DMS114 treated with DMSO at 0.1 percent for 48 hours (cell line): ENCODE data around the gene KCNIP4.

Experiments
- DNase-seq: peaks from one replicate; lab custom pipeline; 2025; ENCODE audit not compliant: unreplicated experiment; lab: John Stamatoyannopoulos, UW

KCNIP4 gene

DNA sequence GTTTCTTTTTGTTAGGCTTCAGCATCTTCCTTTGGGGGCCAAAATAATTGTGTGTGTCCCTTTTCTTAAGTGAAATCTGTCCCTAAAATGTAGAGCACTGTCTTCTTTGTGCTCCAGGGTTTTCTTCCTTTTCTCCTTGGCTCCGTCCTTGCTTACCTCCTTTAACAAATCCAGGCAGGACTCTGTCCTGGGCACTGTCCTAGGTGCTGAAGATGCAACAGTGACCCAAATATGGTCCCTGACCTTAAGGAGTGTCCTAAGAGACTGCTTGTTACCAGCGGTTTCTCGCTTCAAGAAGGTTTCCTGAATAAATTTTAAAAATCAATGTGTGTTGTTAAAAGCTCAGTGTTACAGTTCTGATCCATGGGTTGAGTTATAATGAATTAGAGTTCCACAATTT lies 471.8 kb downstream of the KCNIP4 start:
- DNase-seq = no peak

DNA sequence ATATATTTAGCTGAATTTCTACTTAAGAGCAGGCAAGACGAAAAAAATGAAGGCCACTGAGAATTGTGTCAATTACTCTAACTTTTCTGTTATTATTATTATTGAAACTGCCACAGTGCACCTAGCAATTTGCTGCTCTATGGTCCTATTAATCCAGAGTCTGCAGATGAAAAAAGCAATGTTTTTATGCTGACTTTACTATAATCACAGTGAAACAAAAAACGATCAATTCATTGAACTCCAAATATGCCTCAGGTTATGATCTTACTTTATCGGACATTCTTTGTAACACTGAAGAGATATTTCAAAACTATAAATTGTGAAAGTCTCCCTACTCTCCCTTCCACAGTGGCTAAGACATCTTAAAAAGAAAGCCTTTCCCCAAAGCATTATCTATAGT lies 474.4 kb downstream of the KCNIP4 start:
- no peak for DNase-seq

DNA sequence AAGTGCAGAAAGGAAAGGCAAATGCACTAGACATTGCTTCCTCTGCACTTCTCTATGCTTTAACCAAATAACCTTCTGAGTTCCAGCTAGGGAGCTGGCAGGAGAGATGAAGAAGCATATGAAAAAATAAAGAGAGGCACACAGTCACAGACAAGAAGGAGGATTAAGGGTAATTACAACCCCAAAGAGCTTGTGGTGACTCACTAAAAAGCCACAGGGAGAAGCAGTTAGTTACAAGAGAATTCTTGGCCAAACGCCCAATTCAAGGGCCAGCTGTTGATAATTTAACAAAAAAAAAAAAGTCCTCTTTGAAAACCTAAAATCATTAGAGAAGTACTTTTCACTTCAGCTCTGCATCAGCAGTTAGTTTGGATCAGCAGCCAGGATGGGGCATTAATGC lies 478.0 kb downstream of the KCNIP4 start:
- DNase-seq = no peak

DNA sequence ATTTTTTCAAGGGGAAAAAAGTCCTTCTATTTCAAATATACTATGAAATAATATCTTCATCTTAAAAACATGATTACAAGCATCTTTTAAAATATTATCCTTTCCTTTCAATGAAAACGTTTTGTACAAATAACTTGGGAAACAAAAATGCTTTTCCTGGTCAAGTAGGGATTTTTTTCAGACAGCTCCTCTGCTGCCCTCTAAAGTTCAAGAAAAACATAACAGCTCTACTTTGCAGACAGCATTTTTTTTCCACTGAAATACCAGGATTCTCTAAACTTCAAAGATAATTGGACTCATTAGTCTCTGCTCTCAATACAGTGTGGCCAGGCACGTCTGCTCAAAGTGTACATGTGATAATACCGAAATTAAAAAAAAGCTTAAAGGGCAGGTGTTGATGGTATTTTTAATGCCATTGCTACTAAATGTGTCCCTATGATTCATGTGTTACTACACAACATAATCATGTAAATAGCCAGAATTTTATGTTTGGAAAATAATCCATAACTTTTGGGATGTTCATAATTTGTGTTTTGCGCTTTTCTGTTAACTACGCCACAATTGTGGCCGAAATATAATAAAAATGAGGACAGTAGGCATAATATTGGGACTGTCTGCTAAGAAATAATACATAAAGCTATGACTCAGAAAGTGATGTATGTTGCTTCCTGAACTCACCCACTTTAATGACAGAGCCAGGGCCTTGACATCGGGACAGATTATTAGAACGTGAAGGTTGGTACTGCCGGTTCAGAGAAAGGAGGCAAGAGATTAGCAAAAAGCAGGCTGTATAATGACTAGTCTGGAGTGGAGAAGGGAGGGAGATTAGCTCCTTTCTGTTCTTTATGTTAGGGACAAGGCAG lies 478.9 kb downstream of the KCNIP4 start:
- peak; percentile 22 for DNase-seq

DNA sequence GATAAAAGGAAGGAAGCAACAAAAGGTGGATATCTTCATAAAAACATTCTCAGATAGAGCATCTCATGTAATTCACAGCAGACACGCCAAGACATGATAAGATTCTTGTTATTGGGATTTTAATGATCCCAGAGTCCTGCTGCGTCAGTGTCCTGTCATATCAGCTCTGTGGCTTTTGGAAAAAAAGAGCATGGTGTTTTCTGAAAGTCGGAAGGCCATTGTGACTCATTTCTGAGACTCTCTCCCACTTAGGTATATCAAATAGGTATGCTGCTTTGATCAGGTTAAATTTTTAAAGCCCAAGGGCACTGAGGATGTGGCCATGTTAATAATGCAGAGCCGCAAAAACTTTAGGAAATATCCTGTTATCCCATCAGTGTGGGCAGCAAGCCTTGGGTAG lies 481.0 kb downstream of the KCNIP4 start:
- DNase-seq = no peak

DNA sequence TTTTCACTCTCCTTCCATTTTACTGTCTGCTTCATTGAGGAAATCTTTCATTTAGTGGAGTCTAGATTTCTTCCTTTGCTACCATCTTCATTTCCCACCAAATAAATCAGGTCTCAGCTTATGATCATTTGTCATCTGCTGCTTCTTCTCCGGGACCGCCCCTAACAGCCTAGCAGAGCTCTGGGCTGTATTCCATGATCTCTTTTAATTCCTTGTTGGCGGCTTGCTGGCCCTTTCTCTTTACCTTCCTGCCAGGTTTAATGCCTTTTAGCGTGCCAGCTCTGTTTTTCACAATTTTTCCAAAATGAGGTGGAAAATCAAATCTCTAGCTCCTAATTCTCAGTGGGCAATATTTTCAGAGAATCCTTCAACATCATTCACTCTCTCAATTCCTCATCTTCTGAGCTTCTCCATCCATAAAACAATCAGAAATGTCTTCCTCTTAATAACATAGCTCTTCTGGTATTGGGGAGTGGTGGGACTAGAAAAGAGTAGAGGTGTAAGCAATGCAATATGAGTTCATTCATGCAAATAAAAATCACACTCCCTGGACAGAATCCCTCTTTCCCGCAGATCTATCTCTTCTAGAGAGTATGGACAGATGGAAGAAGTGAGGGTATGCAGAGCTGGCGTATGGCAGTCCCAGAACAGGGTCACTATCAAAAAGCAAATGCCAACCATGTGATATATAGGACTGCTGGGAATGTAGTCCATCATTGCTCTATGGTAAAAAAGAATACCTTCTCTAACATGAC lies 491.3 kb downstream of the KCNIP4 start:
- DNase-seq = no peak

DNA sequence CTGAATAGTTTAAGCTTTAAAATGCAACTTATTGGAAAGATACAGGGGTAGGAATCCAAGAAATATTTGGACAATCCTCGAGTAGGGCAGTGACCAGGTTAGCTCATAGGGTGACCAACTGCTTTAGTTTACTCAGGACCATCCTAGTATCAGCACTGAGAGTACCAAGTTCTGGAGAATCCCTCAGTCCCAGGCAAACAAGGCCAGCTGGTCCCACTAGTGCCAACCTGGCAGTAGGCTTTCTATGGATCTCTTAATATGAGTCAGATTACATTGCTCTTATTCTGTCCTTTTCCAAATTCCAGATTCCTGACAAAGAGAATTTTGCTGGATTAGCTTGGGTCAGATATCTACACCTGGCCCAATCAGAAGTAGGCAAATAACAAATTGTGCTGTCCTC lies 493.7 kb downstream of the KCNIP4 start:
- DNase-seq = no peak

DNA sequence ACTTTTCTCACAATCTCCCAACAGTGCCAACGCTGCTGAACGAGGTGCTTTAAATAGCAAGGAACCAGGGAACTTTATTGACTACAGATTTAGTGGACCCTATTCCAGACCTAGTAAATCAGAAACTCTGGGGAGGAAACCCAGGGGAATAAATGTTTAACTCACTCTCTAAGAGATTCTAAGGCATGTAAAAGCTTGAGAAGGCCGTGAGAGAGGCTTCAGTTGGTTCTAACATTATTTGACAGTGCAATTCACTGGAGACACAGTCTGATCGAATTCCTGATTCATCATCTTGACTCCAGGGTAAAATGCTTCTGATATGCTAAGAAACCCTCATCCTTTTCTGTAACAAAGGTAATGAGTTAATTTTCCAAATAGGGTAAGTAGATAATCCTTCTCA lies 494.4 kb downstream of the KCNIP4 start:
- DNase-seq = no peak

DNA sequence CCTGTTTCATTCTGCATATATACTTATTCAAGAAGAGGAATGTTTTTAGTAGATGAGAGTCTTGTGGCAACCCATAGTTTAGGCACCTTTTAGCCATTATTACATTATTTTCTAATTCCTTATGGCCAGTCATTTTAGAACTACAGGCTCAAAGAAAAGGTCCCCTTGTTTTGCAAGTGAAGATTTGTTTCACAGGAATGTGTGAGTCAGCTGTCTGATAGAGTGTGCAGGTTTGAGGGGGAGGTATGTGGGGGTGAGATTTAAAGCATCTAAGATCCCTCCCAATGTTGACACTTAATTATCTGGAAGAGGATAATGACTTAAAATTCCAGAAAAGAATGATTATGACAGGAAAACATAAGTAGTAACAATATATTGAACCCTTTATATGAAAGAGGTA lies 495.6 kb downstream of the KCNIP4 start:
- no peak for DNase-seq

DNA sequence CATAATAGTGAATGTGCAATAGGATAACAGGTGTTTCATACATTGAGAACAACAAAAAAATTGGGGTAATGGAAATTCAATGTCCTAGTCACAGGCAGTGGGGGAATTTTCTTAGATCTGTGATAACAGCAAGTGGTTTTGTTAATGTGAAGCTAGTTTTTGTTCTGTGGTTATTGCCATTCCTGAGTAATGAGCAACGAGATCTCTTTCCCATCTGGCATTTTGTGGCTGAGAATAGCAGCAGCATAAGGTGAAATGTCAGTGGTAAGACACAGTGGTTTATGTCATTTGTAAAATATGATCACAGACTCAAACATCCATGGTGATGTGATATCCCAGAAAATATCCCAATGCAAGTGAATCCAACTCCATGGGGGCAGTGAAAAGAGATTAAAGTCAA lies 497.5 kb downstream of the KCNIP4 start:
- no peak for DNase-seq

DNA sequence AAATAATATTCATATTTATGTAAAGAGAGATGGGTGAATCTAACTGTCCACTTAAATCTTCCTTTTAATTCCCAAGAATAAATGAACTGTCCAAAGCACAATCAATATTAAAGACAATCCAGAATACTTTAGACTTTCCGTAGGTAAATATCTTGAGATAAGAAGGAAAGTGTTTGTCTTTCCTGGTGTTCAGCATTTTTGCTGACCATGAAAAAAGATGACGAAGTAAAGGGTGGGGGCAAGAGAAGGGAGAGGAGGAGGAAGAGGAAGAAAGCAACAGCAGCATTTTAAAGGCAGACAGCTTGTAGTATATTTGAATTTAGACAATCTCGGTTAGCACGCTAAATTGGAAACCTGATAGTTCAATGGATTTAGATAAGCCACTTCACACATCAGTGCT lies 498.2 kb downstream of the KCNIP4 start:
- no peak for DNase-seq

DNA sequence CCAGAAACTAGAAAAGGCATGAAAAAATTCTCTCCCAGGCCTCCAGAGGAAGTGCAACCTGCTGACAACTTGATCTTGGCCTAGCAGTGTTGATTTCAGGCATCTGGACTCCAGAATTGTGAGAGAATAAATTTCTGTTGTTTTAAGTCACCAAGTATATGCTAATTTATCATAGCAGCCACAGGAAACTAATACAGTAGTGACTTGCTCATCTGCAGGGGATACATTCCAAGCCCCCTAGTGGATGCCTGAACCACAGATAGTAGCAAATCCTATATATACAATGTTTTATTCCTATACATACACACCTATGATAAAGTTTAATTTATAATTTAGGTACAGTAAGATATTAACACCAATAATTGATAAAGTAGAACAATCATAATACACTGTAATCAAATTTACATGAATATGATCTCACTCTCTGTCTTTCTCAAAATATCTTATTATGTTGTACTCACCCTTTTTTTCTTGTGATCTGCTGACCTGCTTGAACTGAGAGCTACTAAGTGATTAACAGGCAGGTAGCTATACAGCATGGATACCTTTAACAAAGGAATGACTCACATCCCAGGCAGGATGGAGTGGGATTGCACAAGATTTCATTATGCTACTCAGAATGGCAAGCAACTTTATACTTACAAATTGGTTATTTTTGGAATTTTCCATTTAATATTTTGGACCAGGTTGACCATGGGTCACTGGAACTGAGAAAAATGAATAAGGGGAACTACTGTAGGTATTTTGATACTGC lies 501.1 kb downstream of the KCNIP4 start:
- no peak for DNase-seq

DNA sequence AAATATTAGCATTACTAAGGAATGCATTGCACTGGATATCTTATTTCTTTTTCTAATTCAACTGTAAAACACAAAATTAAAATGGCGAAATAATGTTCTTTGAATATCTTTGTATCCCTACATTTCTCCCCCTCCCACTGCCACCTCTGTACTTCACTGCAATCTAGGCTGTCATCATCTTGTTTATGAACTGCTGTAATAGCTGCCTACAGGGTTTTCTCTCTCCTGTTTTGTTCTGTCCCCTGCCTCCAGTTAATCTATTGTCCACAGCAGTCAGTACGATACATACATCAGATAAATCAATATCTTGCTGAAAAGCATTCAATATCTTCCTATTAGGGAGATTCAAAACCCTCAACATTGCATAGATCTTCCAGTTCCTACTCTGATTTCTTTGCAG lies 528.4 kb downstream of the KCNIP4 start:
- DNase-seq = no peak

DNA sequence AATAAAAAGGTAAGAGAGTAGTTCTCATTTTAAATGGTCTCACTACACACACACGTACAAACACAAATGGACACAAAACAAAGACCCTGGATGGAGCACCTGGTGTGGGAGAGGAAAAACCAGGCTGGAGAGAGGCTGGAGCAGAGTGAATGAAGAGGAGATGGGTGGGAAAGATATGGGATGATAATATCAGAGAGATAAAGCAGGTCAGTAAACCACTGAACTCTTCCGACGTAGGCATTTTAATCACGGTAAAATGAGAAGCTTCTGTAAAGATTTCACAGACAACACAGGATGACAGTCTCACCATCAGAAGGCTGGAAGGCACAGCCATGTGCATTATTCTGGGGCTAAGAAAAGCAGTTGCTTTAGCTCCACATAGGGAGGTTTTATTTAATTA lies 532.8 kb downstream of the KCNIP4 start:
- DNase-seq = no peak

DNA sequence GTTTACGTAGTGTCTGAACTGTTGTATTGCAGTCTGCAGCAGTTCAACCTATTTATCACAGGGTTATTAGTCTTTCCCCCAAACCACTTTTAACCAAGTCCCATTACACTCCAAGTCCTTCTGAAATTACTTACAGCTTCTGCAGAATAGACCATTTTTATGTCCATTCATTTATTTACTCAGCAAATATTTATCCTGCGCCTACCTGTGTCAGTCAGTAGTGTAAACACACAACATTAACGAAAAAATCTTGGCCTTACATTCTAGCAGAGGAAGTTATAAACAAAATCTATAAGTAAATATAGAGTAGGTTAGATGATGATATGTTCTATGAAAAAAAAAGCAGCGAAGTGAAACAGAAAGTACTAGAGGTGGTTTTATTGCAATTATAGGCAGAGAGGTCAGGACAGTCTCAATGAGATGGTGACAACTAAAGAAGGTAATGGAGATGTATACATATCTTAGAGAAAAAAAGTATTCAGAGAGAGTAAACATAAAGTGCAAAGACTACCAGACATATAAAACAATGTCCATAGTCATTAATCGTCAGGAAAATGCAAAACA lies 534.7 kb downstream of the KCNIP4 start:
- DNase-seq = no peak

DNA sequence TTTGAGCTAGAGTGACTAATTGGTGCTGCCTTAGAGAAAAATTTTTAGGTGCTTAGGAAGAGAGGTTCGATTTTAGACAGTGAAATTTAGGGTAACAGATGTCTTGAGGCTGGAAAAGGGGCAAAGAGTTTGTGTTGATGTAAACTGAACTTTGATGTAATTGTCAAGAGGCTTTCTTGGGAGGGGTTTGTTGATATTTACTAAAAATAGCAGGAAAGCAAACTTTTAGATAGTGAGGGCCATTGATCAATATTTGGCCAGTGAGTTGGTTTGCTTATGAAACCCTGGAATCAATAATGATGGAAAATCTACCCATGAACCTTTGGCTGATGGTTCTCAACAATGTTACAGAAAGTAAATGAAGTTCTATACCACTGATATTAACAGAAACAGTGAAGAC lies 537.5 kb downstream of the KCNIP4 start:
- DNase-seq = no peak

DNA sequence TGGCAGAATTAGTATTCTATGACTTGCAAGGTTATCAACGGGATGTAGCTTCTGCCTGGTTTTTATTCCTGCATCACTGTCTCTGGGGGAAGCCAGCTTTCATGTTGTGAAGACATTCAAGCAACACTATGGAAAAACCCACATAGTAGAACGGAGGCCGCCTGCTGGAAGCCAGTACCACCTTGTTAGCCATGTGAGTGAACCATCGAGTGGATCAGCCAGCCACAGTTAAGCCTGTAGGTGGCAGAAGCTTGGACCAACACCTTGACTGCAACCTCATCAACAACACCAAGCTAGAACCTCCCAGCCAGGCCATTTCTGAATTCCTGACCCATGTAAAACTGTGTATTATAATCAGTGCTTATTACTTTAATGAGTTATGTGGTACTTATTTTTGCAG lies 538.2 kb downstream of the KCNIP4 start:
- DNase-seq = no peak

DNA sequence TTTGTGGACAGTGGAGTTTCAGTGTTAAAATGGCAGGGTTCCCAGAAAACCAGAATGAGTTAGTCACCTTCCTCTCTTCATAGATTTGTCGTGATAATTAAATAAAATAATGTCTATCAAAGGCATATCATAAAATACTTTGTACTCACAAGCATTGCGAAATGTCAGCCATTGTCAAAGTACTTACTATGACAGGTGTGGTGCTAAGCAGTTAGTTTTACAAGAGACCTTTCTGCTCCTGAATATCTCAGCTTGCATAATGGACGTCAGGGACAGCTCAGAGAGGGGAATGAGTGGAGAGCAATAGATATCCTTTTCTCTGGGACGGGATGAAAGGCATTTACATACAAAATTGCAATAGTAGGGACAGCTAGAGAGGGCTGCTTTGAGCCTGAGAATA lies 560.9 kb downstream of the KCNIP4 start:
- no peak for DNase-seq

DNA sequence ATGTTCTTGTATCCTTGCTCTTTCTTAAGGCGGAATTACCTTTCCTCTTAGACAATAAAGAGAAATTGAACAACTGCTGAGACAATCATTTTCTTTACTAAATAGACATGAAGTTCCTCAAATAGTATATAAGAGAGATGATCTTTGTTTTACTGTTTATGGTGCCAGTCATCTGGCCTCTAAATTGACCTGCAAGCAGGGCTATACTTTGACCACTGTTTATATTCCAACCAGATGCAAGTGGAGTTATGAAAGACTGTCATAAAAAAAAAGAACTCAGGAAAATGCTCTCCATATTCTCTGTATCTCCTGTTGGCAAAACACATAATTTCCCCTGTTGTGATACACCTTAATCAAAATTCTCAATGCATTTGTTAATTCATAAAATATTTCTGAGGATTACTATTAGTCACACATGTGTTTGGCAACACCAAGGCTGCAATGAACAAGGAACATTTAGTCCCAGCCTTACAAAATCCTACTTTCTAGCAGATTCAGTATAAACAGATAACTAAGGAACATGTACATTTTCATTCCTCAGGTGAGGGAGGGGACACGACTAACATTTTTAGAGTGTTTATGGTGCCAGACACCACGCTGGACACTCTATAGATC lies 562.3 kb downstream of the KCNIP4 start:
- DNase-seq = no peak

DNA sequence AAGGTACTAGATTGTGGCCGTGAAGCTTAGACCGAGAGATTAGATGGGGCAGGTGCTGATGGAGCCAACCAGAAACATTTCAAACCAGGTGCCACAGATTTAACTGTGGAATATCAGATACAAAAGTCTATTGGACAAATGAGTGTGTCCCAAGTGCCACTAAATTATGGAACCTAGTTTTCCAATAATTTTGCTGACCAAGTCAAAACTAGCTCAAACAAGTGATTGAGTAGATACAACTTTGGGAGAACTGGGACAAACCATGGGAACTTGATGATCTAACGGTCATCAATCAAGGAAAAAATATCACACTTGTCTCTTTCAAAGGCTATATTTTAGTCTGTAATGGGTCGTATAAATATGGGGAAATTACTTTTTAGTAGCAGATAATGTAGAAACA lies 562.9 kb downstream of the KCNIP4 start:
- DNase-seq = no peak

DNA sequence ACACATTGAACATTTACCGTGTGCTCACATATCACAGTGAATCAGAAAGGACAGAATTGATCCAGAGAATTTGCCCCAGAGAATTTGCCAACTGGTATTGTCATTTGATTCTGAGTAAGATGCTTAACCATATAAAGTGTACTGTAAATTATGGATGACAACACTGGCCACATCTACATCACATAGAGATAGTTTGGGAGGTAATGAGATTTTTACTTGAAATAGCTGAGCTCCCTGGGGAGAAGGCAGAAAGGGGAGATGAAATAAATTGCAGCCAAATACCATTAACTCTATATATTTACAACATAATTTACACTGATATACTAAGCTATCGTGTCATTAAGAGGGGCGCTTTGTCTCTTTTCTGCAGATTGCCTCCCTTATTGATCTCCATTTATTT lies 564.0 kb downstream of the KCNIP4 start:
- DNase-seq = no peak
